Transverse colon (tissue), 4 donors: Measurements from ENCODE around the gene LRIG1. TPM values are rescaled to one million over a fixed set of nuclear protein-coding genes. Genes with fewer than 3 reads are reported as not detected.

ENCODE experiments used
- DNase-seq: peaks from one replicate; pipeline ENCODE4 v3.0.0-alpha.2; 2019
- H3K27ac ChIP-seq, 4 donors: fragments of 200-600 bp; sonication (generic); 2 replicates each; pipeline ENCODE4 v1.5.1; 2016 to 2018; ENCODE audit warnings: inconsistent platforms in 4 of 4
- H3K27me3 ChIP-seq: fragments of 200-600 bp; sonication (generic); 2 replicates; pipeline ENCODE4 v1.5.1; 2017; ENCODE audit warnings: inconsistent platforms
- H3K36me3 ChIP-seq, 4 donors: fragments of 200-600 bp; sonication (generic); 2 replicates each; pipeline ENCODE4 v1.5.1; 2017 to 2019; ENCODE audit warnings: inconsistent platforms in 4 of 4
- H3K4me1 ChIP-seq, 4 donors: fragments of 200-600 bp; sonication (generic); 2 replicates each; pipeline ENCODE4 v1.5.1; 2017 to 2020; ENCODE audit warnings: inconsistent platforms in 4 of 4
- H3K4me3 ChIP-seq, 4 donors: fragments of 200-600 bp; sonication (generic); 1 replicate in 1 of 4; 2 replicates in 3 of 4; pipeline versions ENCODE4 v1.5.1 to v1.6.1; 2017 to 2019; ENCODE audit warnings: inconsistent platforms in 4 of 4
- H3K9me3 ChIP-seq, 2 donors: fragments of 200-600 bp; sonication (generic); 2 replicates each; pipeline ENCODE4 v1.5.1; 2017 to 2019; ENCODE audit warnings: inconsistent platforms in 2 of 2
- CTCF ChIP-seq, 5 experiments: fragments of 200-600 bp in 3 of 5; fragments of 450-650 bp in 2 of 5; sonication (generic) in 3 of 5; IDR thresholded peaks; 1 replicate in 2 of 5; 2 replicates in 3 of 5; pipeline ENCODE4 v1.5.1; 2016 to 2017; ENCODE audit warnings: antibody characterized with exemption in 5 of 5, inconsistent platforms in 3 of 5, mild to moderate bottlenecking in 2 of 5, moderate library complexity in 1 of 5
- EP300 ChIP-seq: sonication (generic); formaldehyde crosslinking; IDR thresholded peaks from one replicate; pipeline ENCODE4 v1.6.1; 2017; ENCODE audit warnings: antibody characterized with exemption, low read depth
- POLR2A ChIP-seq: fragments of 450-650 bp; IDR thresholded peaks from one replicate; pipeline ENCODE4 v1.6.1; 2016; ENCODE audit warnings: antibody characterized with exemption, mild to moderate bottlenecking, moderate library complexity
- POLR2AphosphoS5 ChIP-seq, 3 donors: sonication (generic); formaldehyde crosslinking; IDR thresholded peaks; one replicate each; pipeline ENCODE4 v1.6.1; 2016; ENCODE audit warnings: antibody characterized with exemption in 3 of 3
- WGBS, 2 donors: methylation state at CpG; one replicate each; pipeline ENCODE4 v1.1.5; 2018; ENCODE audit warnings: low coverage in 1 of 2; 5-methylcytosine and 5-hydroxymethylcytosine counted together
- in situ Hi-C, 4 donors: fragments of 200-750 bp; cut with MboI; loops; one replicate each; pipeline versions ENCODE4 v1.15.0 to v1.15.1; 2017; ENCODE audit warnings: low sequenced_read_pairs in 3 of 4, low pct_ligation_motif_present in 1 of 4, low pct_unique_long_range_greater_than_20kb in 1 of 4
- intact Hi-C: fragments of 100-400 bp; cut with DNase I; formaldehyde crosslinking; loops from one replicate; pipeline ENCODE4 v1.15.1; 2023; ENCODE audit warnings: low total_unique reads
- total RNA-seq, 4 donors: library from RNA; depleted of rRNA; stranded (reverse); fragments of >200 nt; gene quantifications; one replicate each; pipeline ENCODE4 v1.1.0, GENCODE V29; 2016

The LRIG1 gene
- total RNA-seq, 4 donors from 2014 or later = 67.2 to 87.6 (median 79.3) TPM

GRCh38 chr3:66497985-66498671 lies 2.7 kb downstream of the LRIG1 start:
- no peak for DNase-seq
- no peak for TF ChIP-seq CTCF (IDR thresholded peaks at IDR 0.05)
- TF ChIP-seq POLR2A = no peak
- TF ChIP-seq POLR2AphosphoS5 (IDR thresholded peaks at IDR 0.05) = no peak
- TF ChIP-seq EP300 = no peak
- peaks cover 25 to 82% (median 53%) of the 10 kb centered on the region in 4 donors for H3K4me1 ChIP-seq
- no peaks in the 10 kb centered on the region for H3K27me3 ChIP-seq
- H3K4me3 ChIP-seq = peak overlapping the region in 3 of 4 donors; percentile 79 to 98 (median 95)
- intact Hi-C loops = loop anchor here (5.0 kb wide), 1 partner anchor 91 kb away; no protein-coding TSS in a partner anchor
- H3K9me3 ChIP-seq = no peaks in the 10 kb centered on the region
- no peaks in the 10 kb centered on the region for H3K36me3 ChIP-seq
- in situ Hi-C loops = no loop called here
- H3K27ac ChIP-seq = peak overlapping the region; percentile 94 to 99 (median 96)
- 32 to 43% methylated on average over 4 of the region's 4 CpGs for WGBS, 2 donors

- TF ChIP-seq POLR2A (no peak), POLR2AphosphoS5 (IDR thresholded peaks at IDR 0.05) (peak in 2 of 3 donors; percentile 34 to 40), CTCF (IDR thresholded peaks at IDR 0.05) (no peak), EP300 (no peak)
- no peaks in the 10 kb centered on the region for H3K27me3 ChIP-seq
- H3K4me1 ChIP-seq = peaks cover 32 to 83% (median 58%) of the 10 kb centered on the region in 4 donors
- in situ Hi-C loops (no loop called here), intact Hi-C loops (loop anchor here (5.0 kb wide), 1 partner anchor 90 kb away; no protein-coding TSS in a partner anchor)
- no peaks in the 10 kb centered on the region for H3K36me3 ChIP-seq
- 28 to 32% methylated on average over 5 of the region's 5 CpGs for WGBS, 2 donors
- peak overlapping the region; percentile 94 to 99 (median 96) for H3K27ac ChIP-seq
- no peak for DNase-seq
- peak overlapping the region in 3 of 4 donors; percentile 79 to 98 (median 95) for H3K4me3 ChIP-seq
- no peaks in the 10 kb centered on the region for H3K9me3 ChIP-seq
Measured at GRCh38 chr3:66497288-66497984, 3.4 kb downstream of the LRIG1 start.

GRCh38 chr3:66496746-66497145 lies 4.1 kb downstream of the LRIG1 start:
- no peak for TF ChIP-seq EP300
- no peak for TF ChIP-seq POLR2A
- no peak for TF ChIP-seq POLR2AphosphoS5 (IDR thresholded peaks at IDR 0.05)
- H3K4me3 ChIP-seq = no peak overlapping the region
- no peaks in the 10 kb centered on the region for H3K27me3 ChIP-seq
- H3K9me3 ChIP-seq = no peaks in the 10 kb centered on the region
- in situ Hi-C loops (no loop called here), intact Hi-C loops (loop anchor here (5.0 kb wide), 1 partner anchor 89 kb away; no protein-coding TSS in a partner anchor)
- no peak for DNase-seq
- H3K4me1 ChIP-seq = peaks cover 39 to 84% (median 63%) of the 10 kb centered on the region in 4 donors
- H3K27ac ChIP-seq = peak overlapping the region; percentile 94 to 99 (median 96)
- H3K36me3 ChIP-seq = no peaks in the 10 kb centered on the region

GRCh38 chr3:66496301-66496700 lies 4.5 kb downstream of the LRIG1 start:
- 45 to 57% methylated on average over 3 of the region's 3 CpGs for WGBS, 2 donors
- Histone ChIP-seq H3K9me3 (no peaks in the 10 kb centered on the region), H3K4me3 (peak overlapping the region in 1 of 4 donors; percentile 9), H3K36me3 (no peaks in the 10 kb centered on the region), H3K27me3 (no peaks in the 10 kb centered on the region), H3K27ac (peak overlapping the region; percentile 94 to 99 (median 96)), H3K4me1 (peaks cover 43 to 84% (median 66%) of the 10 kb centered on the region in 4 donors)
- no peak for DNase-seq
- in situ Hi-C loops (no loop called here), intact Hi-C loops (loop anchor here (5.0 kb wide), 1 partner anchor 89 kb away; no protein-coding TSS in a partner anchor)
- TF ChIP-seq POLR2A (no peak), EP300 (no peak), CTCF (IDR thresholded peaks at IDR 0.05) (no peak), POLR2AphosphoS5 (IDR thresholded peaks at IDR 0.05) (no peak)
